NCI-H82 (cell line): Measurements from ENCODE around the gene FBXO31.
"Not testable (repeated sequence)": the region's sequence is repeated elsewhere in the genome, so short reads cannot be mapped to it uniquely, and the experiment has no call there.

Source experiments
- DNase-seq: peaks from one replicate; lab custom pipeline; 2025; lab: John Stamatoyannopoulos, UW

FBXO31 gene

GRCh38 chr16:87384162-87384874 lies 742 bp upstream of the FBXO31 start:
- DNase-seq, result peak; percentile 86

GRCh38 chr16:87382023-87382785 lies 1.4 kb downstream of the FBXO31 start:
- no peak for DNase-seq

- no peak for DNase-seq
These were observed 2.7 kb downstream of the FBXO31 start for GRCh38 chr16:87380881-87381280.

GRCh38 chr16:87380403-87380802 lies 3.2 kb downstream of the FBXO31 start:
- no peak for DNase-seq

- DNase-seq, result not testable (repeated sequence)
These were observed 4.2 kb downstream of the FBXO31 start for GRCh38 chr16:87379312-87379752.

- DNase-seq, result no peak
These were observed 6.9 kb downstream of the FBXO31 start for GRCh38 chr16:87376660-87377059.

- no peak for DNase-seq
These were observed 8.0 kb downstream of the FBXO31 start for GRCh38 chr16:87375426-87376135.

GRCh38 chr16:87374313-87374712 lies 9.3 kb downstream of the FBXO31 start:
- DNase-seq, result no peak

- no peak for DNase-seq
These were observed 11.3 kb downstream of the FBXO31 start for GRCh38 chr16:87372305-87372704.

- DNase-seq, result peak; percentile 19
These were observed 12.2 kb downstream of the FBXO31 start for GRCh38 chr16:87371261-87371866.

- no peak for DNase-seq
These were observed 13.5 kb downstream of the FBXO31 start for GRCh38 chr16:87369796-87370719.

GRCh38 chr16:87369117-87369765 lies 14.3 kb downstream of the FBXO31 start:
- no peak for DNase-seq

GRCh38 chr16:87368029-87368770 lies 15.4 kb downstream of the FBXO31 start:
- DNase-seq, result no peak

- no peak for DNase-seq
These were observed 16.0 kb downstream of the FBXO31 start for GRCh38 chr16:87367529-87367928.

GRCh38 chr16:87366930-87367329 lies 16.6 kb downstream of the FBXO31 start:
- no peak for DNase-seq

- DNase-seq, result no peak
These were observed 17.3 kb downstream of the FBXO31 start for GRCh38 chr16:87366288-87366687.

GRCh38 chr16:87365021-87365713 lies 18.4 kb downstream of the FBXO31 start:
- no peak for DNase-seq

GRCh38 chr16:87363771-87364455 lies 19.7 kb downstream of the FBXO31 start:
- peak; percentile 88 for DNase-seq
